Measurements from ENCODE around the gene EPAS1. TPM values are rescaled to one million over a fixed set of nuclear protein-coding genes. Genes with fewer than 3 reads are reported as not detected.

EPAS1 gene
- total RNA-seq, 1 experiment from 2014 or later = 43.2 TPM

DNA sequence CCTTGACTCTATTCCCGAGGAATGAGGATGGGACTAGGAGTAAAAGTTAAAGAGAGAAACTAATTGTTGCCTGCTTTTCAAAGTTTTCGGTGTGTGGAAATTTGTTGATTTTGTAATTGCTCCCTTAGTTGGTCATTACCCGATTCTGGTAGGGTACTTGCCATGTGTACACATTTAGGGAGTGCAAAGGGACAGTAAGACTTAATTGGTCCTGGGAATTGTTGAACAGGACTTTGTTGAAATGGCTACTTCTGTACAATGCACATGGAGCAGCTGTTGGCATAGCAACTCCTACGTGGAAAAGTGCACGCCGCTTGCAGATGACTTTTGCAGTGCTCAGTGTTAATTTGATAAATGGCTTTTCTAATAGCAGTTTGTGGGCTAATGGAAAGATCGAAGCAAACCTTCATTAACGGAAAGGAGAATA is 22.9 kb downstream of the EPAS1 start:
- Histone ChIP-seq H2AFZ (ENCODE audit: low read length) (no peak overlapping the region), H3K27ac (ENCODE audit: low read length) (no peak overlapping the region), H3F3A (ENCODE audit: low read length, unreplicated experiment) (peaks cover 7% of the 10 kb centered on the region), H3K9me2 (replicated peaks; ENCODE audit: low read length) (no peaks in the 10 kb centered on the region), H4K20me1 (ENCODE audit: low read length) (no peaks in the 10 kb centered on the region), H3K79me2 (ENCODE audit: low read length) (peaks cover 88% of the 10 kb centered on the region), H3K4me2 (ENCODE audit: low read length) (no peak overlapping the region), H3K4me3 (ENCODE audit: low read length) (no peak overlapping the region), H3K9me3 (ENCODE audit: low read length) (no peaks in the 10 kb centered on the region), H3K4me1 (ENCODE audit: insufficient read depth, low read length) (peaks cover 45% of the 10 kb centered on the region), H3K36me3 (ENCODE audit: low read depth, low read length) (peaks cover 6% of the 10 kb centered on the region; the same call in 1 of the 2 replicates), H3K9ac (ENCODE audit: low read length) (no peak overlapping the region), H3K27me3 (ENCODE audit: low read length) (no peaks in the 10 kb centered on the region)
- DNase-seq = no peak
- TF ChIP-seq, protein P1, sequence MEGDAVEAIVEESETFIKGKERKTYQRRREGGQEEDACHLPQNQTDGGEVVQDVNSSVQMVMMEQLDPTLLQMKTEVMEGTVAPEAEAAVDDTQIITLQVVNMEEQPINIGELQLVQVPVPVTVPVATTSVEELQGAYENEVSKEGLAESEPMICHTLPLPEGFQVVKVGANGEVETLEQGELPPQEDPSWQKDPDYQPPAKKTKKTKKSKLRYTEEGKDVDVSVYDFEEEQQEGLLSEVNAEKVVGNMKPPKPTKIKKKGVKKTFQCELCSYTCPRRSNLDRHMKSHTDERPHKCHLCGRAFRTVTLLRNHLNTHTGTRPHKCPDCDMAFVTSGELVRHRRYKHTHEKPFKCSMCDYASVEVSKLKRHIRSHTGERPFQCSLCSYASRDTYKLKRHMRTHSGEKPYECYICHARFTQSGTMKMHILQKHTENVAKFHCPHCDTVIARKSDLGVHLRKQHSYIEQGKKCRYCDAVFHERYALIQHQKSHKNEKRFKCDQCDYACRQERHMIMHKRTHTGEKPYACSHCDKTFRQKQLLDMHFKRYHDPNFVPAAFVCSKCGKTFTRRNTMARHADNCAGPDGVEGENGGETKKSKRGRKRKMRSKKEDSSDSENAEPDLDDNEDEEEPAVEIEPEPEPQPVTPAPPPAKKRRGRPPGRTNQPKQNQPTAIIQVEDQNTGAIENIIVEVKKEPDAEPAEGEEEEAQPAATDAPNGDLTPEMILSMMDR (conservative IDR thresholded peaks at IDR 0.05; ENCODE audit: low read depth, low read length) = no peak
- TF ChIP-seq EZH2phosphoT487 (IDR thresholded peaks at IDR 0.05; ENCODE audit: borderline replicate concordance, low read length) (no peak), EZH2 (IDR thresholded peaks at IDR 0.05; ENCODE audit: low read length, unreplicated experiment) (no peak)
- CTCF ChIA-PET = no interaction called here
- ATAC-seq = no peak
- intact Hi-C loops (cut with micrococcal nuclease) = no loop called here
- no TSS peak for BruUV-seq (replicated peaks)
- POLR2A ChIA-PET (ENCODE audit: unreplicated experiment) = no interaction called here

DNA sequence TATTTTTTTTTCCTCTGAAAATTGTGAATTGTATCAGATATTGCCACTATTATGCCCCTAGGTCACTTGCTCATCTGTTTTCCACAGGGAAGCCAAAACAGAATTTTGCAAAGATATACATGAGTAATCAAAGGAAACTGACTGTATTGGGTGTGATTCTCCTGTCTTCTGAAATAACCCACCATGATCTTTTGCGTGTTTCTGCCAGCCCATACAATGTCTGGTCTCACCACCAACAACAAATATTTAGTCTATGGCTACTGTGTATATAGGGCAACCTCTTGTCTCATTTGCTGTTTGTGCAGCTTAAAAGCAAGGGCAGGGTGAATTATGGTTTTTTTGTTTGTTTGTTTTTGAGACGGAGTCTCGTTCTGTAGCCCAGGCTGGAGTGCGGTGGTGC is 26.5 kb downstream of the EPAS1 start:
- Histone ChIP-seq H3K9me2 (replicated peaks; ENCODE audit: low read length) (no peaks in the 10 kb centered on the region), H4K20me1 (ENCODE audit: low read length) (no peaks in the 10 kb centered on the region), H3F3A (ENCODE audit: low read length, unreplicated experiment) (no peaks in the 10 kb centered on the region), H3K9me3 (ENCODE audit: low read length) (no peaks in the 10 kb centered on the region), H3K36me3 (ENCODE audit: low read depth, low read length) (no peaks in the 10 kb centered on the region), H3K4me1 (ENCODE audit: insufficient read depth, low read length) (peaks cover 29% of the 10 kb centered on the region), H3K4me2 (ENCODE audit: low read length) (no peak overlapping the region), H3K79me2 (ENCODE audit: low read length) (peaks cover 87% of the 10 kb centered on the region), H3K27ac (ENCODE audit: low read length) (no peak overlapping the region), H3K4me3 (ENCODE audit: low read length) (no peak overlapping the region), H3K27me3 (ENCODE audit: low read length) (no peaks in the 10 kb centered on the region), H2AFZ (ENCODE audit: low read length) (no peak overlapping the region), H3K9ac (ENCODE audit: low read length) (no peak overlapping the region)
- intact Hi-C loops (cut with micrococcal nuclease) = no loop called here
- no TSS peak for BruUV-seq (replicated peaks)
- ChIA-PET POLR2A (ENCODE audit: unreplicated experiment) (no interaction called here), CTCF (no interaction called here)
- DNase-seq (no peak), ATAC-seq (no peak)
- TF ChIP-seq EZH2 (IDR thresholded peaks at IDR 0.05; ENCODE audit: low read length, unreplicated experiment) (no peak), EZH2phosphoT487 (IDR thresholded peaks at IDR 0.05; ENCODE audit: borderline replicate concordance, low read length) (no peak)
- TF ChIP-seq, protein P1 (conservative IDR thresholded peaks at IDR 0.05; ENCODE audit: low read depth, low read length) = no peak

DNA sequence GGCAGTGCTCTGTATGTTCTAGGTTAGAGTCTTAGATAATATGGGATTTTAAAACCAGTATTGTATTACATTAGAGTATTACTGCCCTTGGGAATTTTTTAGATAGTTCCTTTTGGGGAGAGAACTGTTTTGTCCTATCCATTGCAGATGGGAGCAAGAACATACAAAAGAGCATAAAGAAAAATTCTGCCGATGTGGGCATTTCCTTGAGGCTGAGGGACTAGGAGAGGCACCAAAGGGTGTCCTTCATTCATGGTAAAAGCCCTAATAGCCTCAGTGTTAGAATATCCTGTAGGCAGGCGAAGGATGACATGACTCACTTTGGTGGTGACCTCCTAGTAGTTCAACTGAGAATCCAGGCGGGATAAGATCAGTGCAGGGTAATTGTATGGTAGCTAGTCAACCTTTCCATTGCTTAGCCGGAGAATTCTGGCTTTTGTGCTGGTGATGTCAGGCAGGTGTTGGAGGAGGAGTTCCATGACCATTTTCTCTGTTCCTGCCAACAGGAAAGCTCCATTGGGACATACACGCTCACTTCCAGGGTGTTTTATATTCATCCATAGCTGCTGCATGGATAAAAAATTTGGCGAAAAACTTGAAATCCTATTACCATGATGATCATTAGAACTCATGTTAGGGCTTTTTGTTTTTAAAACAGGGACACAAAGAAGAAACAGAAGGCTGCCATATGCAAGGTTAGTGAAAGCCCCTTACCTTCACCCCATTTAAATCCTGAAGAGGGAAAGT is 28.1 kb downstream of the EPAS1 start:
- no peak for ATAC-seq
- no TSS peak for BruUV-seq (replicated peaks)
- POLR2A ChIA-PET (ENCODE audit: unreplicated experiment) = no interaction called here

More for the DNA sequence above, 28.1 kb downstream of the EPAS1 start:
- no peaks in the 10 kb centered on the region for H3K36me3 ChIP-seq (ENCODE audit: low read depth, low read length)
- H3K79me2 ChIP-seq (ENCODE audit: low read length) = peaks cover 80% of the 10 kb centered on the region
- no peak overlapping the region for H3K9ac ChIP-seq (ENCODE audit: low read length)
- intact Hi-C loops (cut with micrococcal nuclease) = no loop called here
- H3K4me2 ChIP-seq (ENCODE audit: low read length) = no peak overlapping the region
- no peaks in the 10 kb centered on the region for H3K27me3 ChIP-seq (ENCODE audit: low read length)
- no peaks in the 10 kb centered on the region for H4K20me1 ChIP-seq (ENCODE audit: low read length)
- H3K4me3 ChIP-seq (ENCODE audit: low read length) = no peak overlapping the region
- peaks cover 27% of the 10 kb centered on the region for H3K4me1 ChIP-seq (ENCODE audit: insufficient read depth, low read length)
- no peaks in the 10 kb centered on the region for H3K9me3 ChIP-seq (ENCODE audit: low read length)
- H3K27ac ChIP-seq (ENCODE audit: low read length) = no peak overlapping the region
- no peak for DNase-seq
- H2AFZ ChIP-seq (ENCODE audit: low read length) = no peak overlapping the region
- CTCF ChIA-PET = no interaction called here
- TF ChIP-seq EZH2phosphoT487 (IDR thresholded peaks at IDR 0.05; ENCODE audit: borderline replicate concordance, low read length) (no peak), EZH2 (IDR thresholded peaks at IDR 0.05; ENCODE audit: low read length, unreplicated experiment) (no peak)
- TF ChIP-seq, protein P1 (conservative IDR thresholded peaks at IDR 0.05; ENCODE audit: low read depth, low read length) = no peak
- no peaks in the 10 kb centered on the region for H3K9me2 ChIP-seq (replicated peaks; ENCODE audit: low read length)
- H3F3A ChIP-seq (ENCODE audit: low read length, unreplicated experiment) = no peaks in the 10 kb centered on the region
